ENCODE results near the gene ALPG. TPM values are rescaled to one million over a fixed set of nuclear protein-coding genes. Genes with fewer than 3 reads are reported as not detected.
"Not testable (repeated sequence)": the region's sequence is repeated elsewhere in the genome, so short reads cannot be mapped to it uniquely, and the experiment has no call there.

Gene ALPG
- total and polyA plus RNA-seq, 2 experiments from 2014 or later, result not detected

DNA sequence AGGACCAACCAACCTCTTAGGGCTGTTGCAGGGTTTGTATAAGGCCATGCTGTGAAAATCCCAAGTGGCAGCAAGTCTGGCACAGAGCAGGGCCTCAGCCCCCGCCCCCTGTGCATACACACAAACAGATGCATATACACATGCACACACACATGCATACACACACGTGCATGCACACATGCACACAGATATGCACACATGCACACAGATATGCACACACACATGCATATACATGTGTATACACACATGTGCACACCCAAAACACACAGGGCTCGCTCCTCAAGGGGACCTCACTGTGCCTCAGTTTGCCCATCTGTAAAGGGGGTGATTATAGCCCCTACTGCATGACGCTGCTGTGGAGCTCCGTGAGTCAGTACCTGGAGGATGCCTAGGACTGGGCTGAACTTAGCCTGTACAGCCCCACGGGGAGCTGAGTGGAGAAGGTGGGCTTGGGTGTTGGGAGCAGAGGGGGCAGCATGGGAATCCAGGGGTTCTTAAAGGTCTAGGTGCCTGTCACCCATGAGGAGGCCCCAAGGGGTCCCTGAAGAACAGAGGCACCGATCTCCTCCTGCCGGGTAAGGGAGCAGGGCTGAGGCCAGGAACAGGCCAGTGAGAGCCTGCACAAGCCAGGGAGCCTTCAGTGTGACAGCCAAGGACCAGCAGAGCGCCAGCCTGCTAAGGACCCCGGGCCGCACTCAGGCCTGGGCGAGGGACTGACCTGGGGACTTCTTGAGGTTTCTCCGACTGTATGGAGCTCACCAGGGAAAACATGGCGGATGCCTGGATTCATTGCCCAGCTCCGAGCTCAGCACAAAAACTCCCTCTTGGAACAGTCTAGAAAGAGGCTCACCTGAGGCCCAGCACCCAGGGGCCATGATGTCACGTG, 25.3 kb downstream of the ALPG start:
- WGBS, 2 experiments (ENCODE audit: low coverage in 1 of 2, low lambda C conversion rate in 2 of 2, missing lambda C conversion rate in 2 of 2), result 61 to 63% methylated on average over 15 to 16 of the region's 16 CpGs
- H3K36me3 ChIP-seq (ENCODE audit: low read depth), result no peaks in the 10 kb centered on the region
- H3K27ac ChIP-seq, result no peak overlapping the region
- H3K4me1 ChIP-seq (ENCODE audit: insufficient read depth), result no peaks in the 10 kb centered on the region
- in situ Hi-C loops (cut with MboI), result loop anchor here (10.0 kb wide), 1 partner anchor 87 kb away; no protein-coding TSS in a partner anchor
- TF ChIP-seq EZH2phosphoT487 (IDR thresholded peaks at IDR 0.05; ENCODE audit: insufficient read depth, low read depth) (no peak), EZH2 (IDR thresholded peaks at IDR 0.05; ENCODE audit: insufficient read depth, poor library complexity, severe bottlenecking) (no peak)
- no peak overlapping the region for H3K4me3 ChIP-seq
- no peak overlapping the region for H2AFZ ChIP-seq
- no peaks in the 10 kb centered on the region for H3F3A ChIP-seq (ENCODE audit: insufficient read depth)
- H3K4me2 ChIP-seq (ENCODE audit: unreplicated experiment), result no peak overlapping the region
- no peaks in the 10 kb centered on the region for H3K9me2 ChIP-seq (ENCODE audit: insufficient read depth)
- no peak for DNase-seq
- no peaks in the 10 kb centered on the region for H4K20me1 ChIP-seq (ENCODE audit: insufficient read depth)
- H3K9ac ChIP-seq, result no peak overlapping the region
- H3K27me3 ChIP-seq (replicated peaks; ENCODE audit: insufficient read depth), result peaks cover 13% of the 10 kb centered on the region; the same call in 1 of the 2 replicates
- H3K9me3 ChIP-seq (ENCODE audit: low read depth), result no peaks in the 10 kb centered on the region
- no peaks in the 10 kb centered on the region for H3K79me2 ChIP-seq (ENCODE audit: insufficient read depth)

DNA sequence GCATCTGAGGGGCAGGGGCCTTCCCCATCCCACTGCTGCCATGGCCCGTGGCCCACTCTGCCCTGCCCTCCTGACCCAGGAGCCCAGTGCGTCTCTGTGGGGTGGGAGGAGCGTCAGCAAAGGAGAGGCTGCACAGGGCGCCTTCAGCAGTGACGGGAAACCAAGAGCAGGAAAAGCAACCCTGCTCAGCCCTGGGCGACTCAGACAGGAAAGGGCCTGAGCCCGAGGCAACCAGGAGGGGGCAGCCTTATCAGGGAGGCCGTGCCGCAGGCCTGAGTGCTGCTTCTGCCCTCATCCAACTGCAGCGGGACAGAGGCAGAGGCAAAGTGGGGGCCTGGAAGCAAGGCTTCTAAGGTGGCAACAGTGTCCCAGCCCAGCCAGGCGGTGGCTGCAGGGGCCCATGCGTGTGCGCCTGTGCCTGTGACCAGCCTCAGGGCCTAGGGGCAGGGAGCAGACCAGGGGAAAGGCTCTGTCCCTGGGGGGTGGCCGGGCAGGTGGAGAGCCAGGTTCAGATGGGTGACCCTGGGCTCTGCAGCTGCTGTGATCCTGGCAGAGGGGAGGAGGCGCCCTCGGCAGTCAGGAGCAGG, 26.0 kb downstream of the ALPG start:
- no peaks in the 10 kb centered on the region for H3K79me2 ChIP-seq (ENCODE audit: insufficient read depth)
- H3K27ac ChIP-seq, result no peak overlapping the region
- in situ Hi-C loops (cut with MboI), result loop anchor here (10.0 kb wide), 1 partner anchor 88 kb away; no protein-coding TSS in a partner anchor
- H3K4me1 ChIP-seq (ENCODE audit: insufficient read depth), result no peaks in the 10 kb centered on the region
- H3F3A ChIP-seq (ENCODE audit: insufficient read depth), result no peaks in the 10 kb centered on the region
- no peak overlapping the region for H2AFZ ChIP-seq
- no peak overlapping the region for H3K4me2 ChIP-seq (ENCODE audit: unreplicated experiment)
- H3K27me3 ChIP-seq (replicated peaks; ENCODE audit: insufficient read depth), result peaks cover 13% of the 10 kb centered on the region; the same call in 1 of the 2 replicates
- H3K36me3 ChIP-seq (ENCODE audit: low read depth), result no peaks in the 10 kb centered on the region
- H3K9me2 ChIP-seq (ENCODE audit: insufficient read depth), result no peaks in the 10 kb centered on the region
- DNase-seq, result no peak
- H3K9ac ChIP-seq, result no peak overlapping the region
- WGBS, 2 experiments (ENCODE audit: low coverage in 1 of 2, low lambda C conversion rate in 2 of 2, missing lambda C conversion rate in 2 of 2), result 66 to 67% methylated on average over 16 of the region's 16 CpGs
- no peaks in the 10 kb centered on the region for H3K9me3 ChIP-seq (ENCODE audit: low read depth)
- H3K4me3 ChIP-seq, result no peak overlapping the region
- no peak for TF ChIP-seq EZH2 (IDR thresholded peaks at IDR 0.05; ENCODE audit: insufficient read depth, poor library complexity, severe bottlenecking)
- no peaks in the 10 kb centered on the region for H4K20me1 ChIP-seq (ENCODE audit: insufficient read depth)

GRCh38 chr2:232433622-232434021, 27.0 kb downstream of the ALPG start:
- H3F3A ChIP-seq (ENCODE audit: insufficient read depth); H3K27ac ChIP-seq; H2AFZ ChIP-seq; H3K9me2 ChIP-seq (ENCODE audit: insufficient read depth); DNase-seq; H3K9me3 ChIP-seq (ENCODE audit: low read depth); H3K36me3 ChIP-seq (ENCODE audit: low read depth); H3K4me2 ChIP-seq (ENCODE audit: unreplicated experiment); H3K27me3 ChIP-seq (replicated peaks; ENCODE audit: insufficient read depth); H3K4me1 ChIP-seq (ENCODE audit: insufficient read depth); H4K20me1 ChIP-seq (ENCODE audit: insufficient read depth); H3K4me3 ChIP-seq; H3K9ac ChIP-seq; H3K79me2 ChIP-seq (ENCODE audit: insufficient read depth): not testable (repeated sequence)
- in situ Hi-C loops (cut with MboI), result loop anchor here (10.0 kb wide), 1 partner anchor 89 kb away; no protein-coding TSS in a partner anchor
- WGBS, 2 experiments (ENCODE audit: low coverage in 1 of 2, low lambda C conversion rate in 2 of 2, missing lambda C conversion rate in 2 of 2), result 47 to 56% methylated on average over 9 of the region's 9 CpGs

- H2AFZ ChIP-seq, result no peak overlapping the region
- H3K9ac ChIP-seq, result no peak overlapping the region
- WGBS, 2 experiments (ENCODE audit: low coverage in 1 of 2, low lambda C conversion rate in 2 of 2, missing lambda C conversion rate in 2 of 2), result 49 to 51% methylated on average over 9 of the region's 9 CpGs
- no peaks in the 10 kb centered on the region for H3K9me3 ChIP-seq (ENCODE audit: low read depth)
- H3K4me3 ChIP-seq, result no peak overlapping the region
- no peak overlapping the region for H3K4me2 ChIP-seq (ENCODE audit: unreplicated experiment)
- H3K79me2 ChIP-seq (ENCODE audit: insufficient read depth), result no peaks in the 10 kb centered on the region
- DNase-seq, result no peak
- peaks cover 8% of the 10 kb centered on the region; the same call in 1 of the 2 replicates for H3K27me3 ChIP-seq (replicated peaks; ENCODE audit: insufficient read depth)
- no peaks in the 10 kb centered on the region for H3K36me3 ChIP-seq (ENCODE audit: low read depth)
- no peaks in the 10 kb centered on the region for H3K9me2 ChIP-seq (ENCODE audit: insufficient read depth)
- no peaks in the 10 kb centered on the region for H3K4me1 ChIP-seq (ENCODE audit: insufficient read depth)
- H3F3A ChIP-seq (ENCODE audit: insufficient read depth), result no peaks in the 10 kb centered on the region
- no peaks in the 10 kb centered on the region for H4K20me1 ChIP-seq (ENCODE audit: insufficient read depth)
- no peak for TF ChIP-seq EZH2phosphoT487 (IDR thresholded peaks at IDR 0.05; ENCODE audit: insufficient read depth, low read depth)
- TF ChIP-seq EZH2 (IDR thresholded peaks at IDR 0.05; ENCODE audit: insufficient read depth, poor library complexity, severe bottlenecking), result no peak
- H3K27ac ChIP-seq, result no peak overlapping the region
- in situ Hi-C loops (cut with MboI), result loop anchor here (10.0 kb wide), 1 partner anchor 89 kb away; no protein-coding TSS in a partner anchor
These were observed 27.4 kb downstream of the ALPG start for GRCh38 chr2:232434091-232434490.

Measured in GM23248 (cell line).